Pancreas (tissue), 10 donors: ENCODE results near the gene ACVRL1. TPM values are rescaled to one million over a fixed set of nuclear protein-coding genes. Genes with fewer than 3 reads are reported as not detected.

Experiments used
- ATAC-seq, 4 donors: fragments of 200-7000 bp; cut with Tn5 transposase; one replicate each; pipeline versions ENCODE4 v1.8.0 to v1.9.1; 2020; ENCODE audit warnings: mild to moderate bottlenecking in 4 of 4, moderate library complexity in 4 of 4
- DNase-seq, 6 donors: peaks; one replicate each; pipeline ENCODE4 v3.0.0-alpha.2; 2020
- FAIRE-seq: peaks from 2 replicates; lab custom pipeline; 2012; peaks lifted over from hg19 to GRCh38; lab: Jason Lieb, UNC
- H3K27ac ChIP-seq, 4 donors: fragments of 200-600 bp; sonication (generic); 1 replicate in 3 of 4; 2 replicates in 1 of 4; pipeline versions ENCODE4 v1.5.0 to v1.8.0; 2020
- H3K27me3 ChIP-seq, 4 donors: fragments of 200-600 bp; one replicate each; pipeline ENCODE4 v1.8.0; 2021
- H3K36me3 ChIP-seq, 3 donors: fragments of 200-600 bp; sonication (generic) in 1 of 3; one replicate each; pipeline versions ENCODE4 v1.5.0 to v1.8.0; 2020 to 2021
- H3K4me1 ChIP-seq, 3 donors: fragments of 200-600 bp; one replicate each; pipeline ENCODE4 v1.8.0; 2021
- H3K4me3 ChIP-seq, 4 donors: fragments of 200-600 bp; sonication (generic) in 2 of 4; one replicate each; pipeline versions ENCODE4 v1.5.0 to v1.8.0; 2020 to 2021
- H3K9me3 ChIP-seq, 4 donors: fragments of 200-600 bp; one replicate each; pipeline ENCODE4 v1.8.0; 2021
- WGBS, 2 donors: extraction: QIAGEN DNeasy Blood & Tissue Kit; methylation state at CpG; one replicate each; pipeline ENCODE4 v1.1.7; 2013; 5-methylcytosine and 5-hydroxymethylcytosine counted together
- intact Hi-C, 3 donors: fragments of 100-400 bp; cut with DNase I; formaldehyde crosslinking; loops; one replicate each; pipeline versions ENCODE4 v1.11.1 to v1.14.2; 2022
- polyA plus RNA-seq, 2 donors: library from polyadenylated mRNA; stranded (reverse); fragments of 200-250 nt; gene quantifications; one replicate each; pipeline ENCODE4 v1.2.3, GENCODE V29; 2013
- total RNA-seq, 6 donors: library from RNA; stranded (reverse); fragmentation: NEBNext Ultra II Directional in 4 of 6; extraction: Animal tissue kit (Norgen Biotek cat#: 25700) in 4 of 6; gene quantifications; one replicate each; pipeline versions ENCODE4 v1.2.1 to v1.2.4, GENCODE V29; 2021 to 2023
- TF ChIP-seq, protein P1 (sequence below), 4 donors: fragments of 200-600 bp; sonication (generic) in 3 of 4; IDR thresholded peaks; one replicate each; pipeline versions ENCODE4 v1.5.0 to v1.8.0; 2021; ENCODE audit warnings: antibody characterized with exemption in 4 of 4
- donor health status: healthy with polysubstance abuse.
- donor health status: DM: no; HTN: no; CAD: no; lungs with moderate emphysema.
- donor health status: DM: no; HTN: no; CAD: no.
- donor health status: control.
- donor health status: control.
- donor health status: Bipolar disorder and iron deficiency.
- donor health status: DM: yes; HTN: yes; CAD: no.
- donor health status: DM: no; HTN: no; CAD: no.
- donor health status: DM: no; HTN: no; CAD: no.
- donor health status: DM: yes; HTN: yes; CAD: no.

ACVRL1 gene
- total and polyA plus RNA-seq, 8 donors = 6.6 to 20.8 (median 13.1) TPM

GRCh38 chr12:51866762-51867161 lies 40.5 kb upstream of the ACVRL1 start:
- WGBS, 2 donors = 94 to 96% methylated on average over 8 of the region's 8 CpGs
- Histone ChIP-seq H3K4me3 (no peak overlapping the region), H3K27me3 (no peaks in the 10 kb centered on the region), H3K9me3 (no peaks in the 10 kb centered on the region), H3K4me1 (no peaks in the 10 kb centered on the region), H3K36me3 (no peaks in the 10 kb centered on the region), H3K27ac (no peak overlapping the region)
- intact Hi-C loops = no loop called here
- ATAC-seq (no peak), DNase-seq (peak in 1 of 6 donors; percentile 9), FAIRE-seq (no peak)
- TF ChIP-seq, protein P1, sequence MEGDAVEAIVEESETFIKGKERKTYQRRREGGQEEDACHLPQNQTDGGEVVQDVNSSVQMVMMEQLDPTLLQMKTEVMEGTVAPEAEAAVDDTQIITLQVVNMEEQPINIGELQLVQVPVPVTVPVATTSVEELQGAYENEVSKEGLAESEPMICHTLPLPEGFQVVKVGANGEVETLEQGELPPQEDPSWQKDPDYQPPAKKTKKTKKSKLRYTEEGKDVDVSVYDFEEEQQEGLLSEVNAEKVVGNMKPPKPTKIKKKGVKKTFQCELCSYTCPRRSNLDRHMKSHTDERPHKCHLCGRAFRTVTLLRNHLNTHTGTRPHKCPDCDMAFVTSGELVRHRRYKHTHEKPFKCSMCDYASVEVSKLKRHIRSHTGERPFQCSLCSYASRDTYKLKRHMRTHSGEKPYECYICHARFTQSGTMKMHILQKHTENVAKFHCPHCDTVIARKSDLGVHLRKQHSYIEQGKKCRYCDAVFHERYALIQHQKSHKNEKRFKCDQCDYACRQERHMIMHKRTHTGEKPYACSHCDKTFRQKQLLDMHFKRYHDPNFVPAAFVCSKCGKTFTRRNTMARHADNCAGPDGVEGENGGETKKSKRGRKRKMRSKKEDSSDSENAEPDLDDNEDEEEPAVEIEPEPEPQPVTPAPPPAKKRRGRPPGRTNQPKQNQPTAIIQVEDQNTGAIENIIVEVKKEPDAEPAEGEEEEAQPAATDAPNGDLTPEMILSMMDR (IDR thresholded peaks at IDR 0.05) = no peak

GRCh38 chr12:51867371-51867770 lies 39.9 kb upstream of the ACVRL1 start:
- FAIRE-seq = no peak
- Histone ChIP-seq H3K27ac (no peak overlapping the region), H3K9me3 (no peaks in the 10 kb centered on the region), H3K4me1 (no peaks in the 10 kb centered on the region), H3K4me3 (no peak overlapping the region), H3K27me3 (no peaks in the 10 kb centered on the region), H3K36me3 (no peaks in the 10 kb centered on the region)
- no peak for ATAC-seq
- DNase-seq = peak in 1 of 6 donors; percentile 15
- TF ChIP-seq, protein P1 (IDR thresholded peaks at IDR 0.05) = no peak
- intact Hi-C loops = no loop called here

DNA sequence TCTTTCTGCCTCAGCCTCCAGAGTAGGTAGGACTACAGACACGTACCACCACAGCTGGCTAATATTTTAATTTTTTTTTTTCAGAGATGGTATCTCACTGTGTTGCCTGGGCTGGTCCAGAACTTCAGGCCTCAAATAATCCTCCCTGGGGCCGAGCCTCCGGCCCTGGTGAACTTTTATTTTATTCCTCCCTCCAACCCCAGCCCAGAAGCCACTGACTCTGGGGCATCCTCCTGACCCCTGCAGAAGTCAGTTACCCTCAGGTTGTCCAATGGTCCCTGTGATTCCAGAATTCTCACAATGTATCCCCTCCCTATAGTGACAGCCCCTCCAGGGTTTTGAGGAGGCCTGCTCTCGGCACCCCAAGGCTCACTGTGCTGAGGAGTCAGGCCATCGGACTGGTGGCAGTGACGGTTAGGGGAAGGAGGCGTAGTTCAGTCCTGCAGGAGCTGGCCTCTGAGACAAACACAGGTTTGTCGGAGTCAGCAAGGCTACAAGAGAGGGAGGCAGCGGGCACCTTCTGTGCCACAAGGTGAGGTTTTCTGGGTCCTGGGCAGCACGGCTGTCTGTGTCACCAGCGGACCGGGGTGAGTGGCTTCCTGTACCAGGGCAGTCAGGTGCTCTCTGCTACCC lies 39.4 kb upstream of the ACVRL1 start:
- Histone ChIP-seq H3K27ac (no peak overlapping the region), H3K36me3 (no peaks in the 10 kb centered on the region), H3K4me1 (no peaks in the 10 kb centered on the region), H3K27me3 (no peaks in the 10 kb centered on the region), H3K9me3 (no peaks in the 10 kb centered on the region), H3K4me3 (no peak overlapping the region)
- FAIRE-seq (no peak), DNase-seq (peak in 1 of 6 donors; percentile 38), ATAC-seq (peak in 1 of 4 donors; percentile 20)
- TF ChIP-seq, protein P1 (IDR thresholded peaks at IDR 0.05) = no peak
- 91 to 96% methylated on average over 12 of the region's 12 CpGs for WGBS, 2 donors
- intact Hi-C loops = no loop called here

DNA sequence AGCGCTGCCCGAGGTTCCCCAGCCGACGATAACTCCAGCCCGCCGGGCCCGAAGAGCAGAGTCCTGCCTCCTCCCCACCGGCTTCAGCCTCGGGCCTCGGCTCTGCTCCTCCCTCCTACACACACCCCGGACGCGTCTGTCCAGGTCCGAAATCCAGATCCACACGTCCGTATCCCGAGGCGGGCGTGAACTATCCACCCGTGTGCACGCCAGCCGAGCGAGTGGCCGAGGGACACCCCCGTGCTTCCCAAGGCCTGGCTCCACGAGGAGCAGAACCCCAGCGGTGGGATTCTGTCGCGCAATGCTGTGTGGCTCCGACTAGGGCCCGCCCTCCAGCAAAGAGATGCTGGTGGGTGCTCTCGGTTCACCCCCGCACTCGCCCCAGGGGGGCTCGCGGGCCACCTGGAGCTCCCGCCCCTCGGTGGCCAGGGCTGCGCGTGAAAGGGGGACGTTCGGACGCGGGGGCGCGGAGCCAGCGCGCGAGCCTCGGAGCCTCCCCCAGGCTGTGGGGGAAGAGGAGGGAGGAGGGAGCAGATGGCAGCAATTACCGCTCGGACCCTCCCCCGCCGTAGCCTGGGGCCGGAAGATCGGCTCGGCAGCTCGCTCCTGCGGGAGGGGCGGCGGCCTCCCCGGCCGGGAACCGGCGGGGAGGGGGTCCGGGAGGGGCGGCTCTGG lies 38.3 kb upstream of the ACVRL1 start:
- H3K4me1 ChIP-seq = no peaks in the 10 kb centered on the region
- ATAC-seq (peak in 3 of 4 donors; percentile 23 to 36 (median 32)), FAIRE-seq (no peak), DNase-seq (no peak)
- H3K27ac ChIP-seq = no peak overlapping the region
- no peaks in the 10 kb centered on the region for H3K9me3 ChIP-seq
- H3K4me3 ChIP-seq = peak overlapping the region in 2 of 4 donors; percentile 16 to 43
- TF ChIP-seq, protein P1 (IDR thresholded peaks at IDR 0.05) = no peak
- no peaks in the 10 kb centered on the region for H3K36me3 ChIP-seq
- intact Hi-C loops = no loop called here
- WGBS, 2 donors = 10 to 12% methylated on average over 48 to 67 of the region's 67 CpGs
- no peaks in the 10 kb centered on the region for H3K27me3 ChIP-seq

DNA sequence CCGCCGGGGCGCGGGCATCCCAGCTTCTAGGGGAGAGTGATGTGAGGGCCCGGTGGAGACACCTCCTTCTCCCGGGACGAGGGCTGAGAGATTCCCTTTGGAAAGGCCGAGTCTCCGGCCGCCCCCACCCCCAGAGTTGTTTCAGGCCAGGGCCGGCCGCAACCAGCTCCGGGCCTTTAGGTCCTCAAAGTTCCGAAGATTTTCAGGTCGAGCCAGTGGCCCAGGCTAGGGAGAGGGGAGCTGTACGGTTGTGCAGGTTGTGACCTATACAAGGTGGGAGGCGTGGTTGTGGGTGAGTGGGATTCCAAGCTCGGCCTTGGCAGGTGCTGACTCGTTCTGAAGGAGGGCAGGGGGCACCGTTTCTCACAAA lies 37.8 kb upstream of the ACVRL1 start:
- intact Hi-C loops = no loop called here
- no peaks in the 10 kb centered on the region for H3K27me3 ChIP-seq
- no peak for DNase-seq
- no peak overlapping the region for H3K27ac ChIP-seq
- 44 to 47% methylated on average over 17 to 20 of the region's 20 CpGs for WGBS, 2 donors
- peak overlapping the region in 1 of 4 donors; percentile 43 for H3K4me3 ChIP-seq
- TF ChIP-seq, protein P1 (IDR thresholded peaks at IDR 0.05) = no peak
- H3K4me1 ChIP-seq = no peaks in the 10 kb centered on the region
- H3K9me3 ChIP-seq = no peaks in the 10 kb centered on the region
- no peaks in the 10 kb centered on the region for H3K36me3 ChIP-seq
- no peak for FAIRE-seq
- ATAC-seq = no peak
